CMK (cell line): ENCODE data around the gene CYP26A1.

Experiments used
- DNase-seq: peaks from one replicate; pipeline ENCODE4 v3.0.0-alpha.2; 2010; ENCODE audit warnings: low read depth

The CYP26A1 gene

GRCh38 chr10:93073539-93074146 is at the start of gene CYP26A1:
Gene CYP26A1, plus strand, starts transcription at chr10:93073893. Its CDS starts 42 bp downstream, at chr10:93073935.
- no peak for DNase-seq

GRCh38 chr10:93026072-93026471 is 47.6 kb upstream of the CYP26A1 start:
- no peak for DNase-seq

GRCh38 chr10:93027508-93027907 is 46.2 kb upstream of the CYP26A1 start:
- DNase-seq = no peak

- no peak for DNase-seq
These were observed 44.8 kb upstream of the CYP26A1 start for GRCh38 chr10:93028883-93029282.

GRCh38 chr10:93030409-93030808 is 43.3 kb upstream of the CYP26A1 start:
- DNase-seq = no peak

- DNase-seq = no peak
These were observed 41.4 kb upstream of the CYP26A1 start for GRCh38 chr10:93032105-93032808.

GRCh38 chr10:93032809-93033137 is 40.9 kb upstream of the CYP26A1 start:
- no peak for DNase-seq

- no peak for DNase-seq
These were observed 39.3 kb upstream of the CYP26A1 start for GRCh38 chr10:93034426-93034825.

- no peak for DNase-seq
These were observed 34.6 kb upstream of the CYP26A1 start for GRCh38 chr10:93039110-93039509.

GRCh38 chr10:93039721-93040120 is 34.0 kb upstream of the CYP26A1 start:
- no peak for DNase-seq

GRCh38 chr10:93054486-93054885 is 19.2 kb upstream of the CYP26A1 start:
- DNase-seq = no peak

GRCh38 chr10:93058139-93058538 is 15.6 kb upstream of the CYP26A1 start:
- no peak for DNase-seq

- DNase-seq = no peak
These were observed 13.5 kb upstream of the CYP26A1 start, which contains the start of gene CYP26C1 for GRCh38 chr10:93059975-93060886. Gene CYP26C1, plus strand, starts transcription at chr10:93060798. Its CDS starts 466 bp downstream, at chr10:93061264.

- no peak for DNase-seq
These were observed 12.7 kb upstream of the CYP26A1 start for GRCh38 chr10:93060887-93061593.

GRCh38 chr10:93061594-93062513 is 11.8 kb upstream of the CYP26A1 start:
- no peak for DNase-seq

GRCh38 chr10:93062514-93063143 is 11.1 kb upstream of the CYP26A1 start:
- no peak for DNase-seq

GRCh38 chr10:93063144-93063976 is 10.3 kb upstream of the CYP26A1 start:
- DNase-seq = no peak

GRCh38 chr10:93063977-93064660 is 9.6 kb upstream of the CYP26A1 start:
- no peak for DNase-seq
